GM12878 (cell line): ENCODE measurements around the gene CAMK4. TPM values are rescaled to one million over a fixed set of nuclear protein-coding genes. Genes with fewer than 3 reads are reported as not detected.
A peak's percentile ranks its signal among the peaks of the same experiment; 100 is the strongest.

Source experiments
- ATF3 ChIP-seq: IDR thresholded peaks from 2 replicates; pipeline ENCODE4 v1.6.1; 2011; ENCODE audit warnings: low read depth, mild to moderate bottlenecking, low read length, moderate library complexity, borderline replicate concordance; ENCODE audit errors: extremely low read depth
- CTCF ChIP-seq, 3 experiments: IDR thresholded peaks in 2 of 3; conservative IDR thresholded peaks in 1 of 3; 2 replicates each; pipeline ENCODE4 v1.5.1; 2011; ENCODE audit warnings: low read depth in 3 of 3, low read length in 3 of 3, mild to moderate bottlenecking in 3 of 3, control low read depth in 2 of 3, moderate library complexity in 2 of 3, inconsistent platforms in 1 of 3, mixed read lengths in 1 of 3; ENCODE audit not compliant: control insufficient read depth in 2 of 3, insufficient read depth in 1 of 3; ENCODE audit errors: extremely low read depth in 1 of 3
- CUX1 ChIP-seq: IDR thresholded peaks from 2 replicates; pipeline ENCODE4 v1.6.1; 2012; ENCODE audit warnings: improper control_type of control experiment, low read depth, low read length; ENCODE audit not compliant: insufficient replicate concordance
- HSF1 ChIP-seq: fragments of 150-350 bp; IDR thresholded peaks from 2 replicates; pipeline ENCODE4 v1.6.1; 2014; ENCODE audit warnings: mild to moderate bottlenecking, low read depth, low read length
- MEF2A ChIP-seq: IDR thresholded peaks from 2 replicates; pipeline ENCODE4 v1.6.1; 2011; ENCODE audit warnings: low read depth, mild to moderate bottlenecking, low read length, moderate library complexity; ENCODE audit not compliant: insufficient read depth
- MYB ChIP-seq: fragments of 150-350 bp; IDR thresholded peaks from 2 replicates; pipeline ENCODE4 v1.6.1; 2014; ENCODE audit warnings: mild to moderate bottlenecking, low read depth, low read length, borderline replicate concordance
- NFXL1 ChIP-seq: fragments of 450-650 bp; IDR thresholded peaks from 2 replicates; pipeline ENCODE4 v1.6.1; 2017; ENCODE audit warnings: antibody characterized with exemption, mild to moderate bottlenecking, borderline replicate concordance
- NR2F1 ChIP-seq: fragments of 450-650 bp; conservative IDR thresholded peaks from 2 replicates; pipeline ENCODE4 v1.6.1; 2017; ENCODE audit warnings: mild to moderate bottlenecking
- PRDM15 ChIP-seq: fragments of 450-650 bp; formaldehyde crosslinking; IDR thresholded peaks from 2 replicates; pipeline ENCODE4 v1.4.0; 2020; ENCODE audit warnings: mild to moderate bottlenecking, moderate library complexity
- ZBTB11 ChIP-seq: fragments of 450-650 bp; formaldehyde crosslinking; IDR thresholded peaks from 2 replicates; pipeline ENCODE4 v1.5.0; 2022; ENCODE audit warnings: mild to moderate bottlenecking, missing genetic modification characterization
- ZZZ3 ChIP-seq: IDR thresholded peaks from 2 replicates; pipeline ENCODE4 v1.6.1; 2011; ENCODE audit warnings: low read depth; ENCODE audit not compliant: control insufficient read depth, insufficient read length
- polyA plus RNA-seq, 11 experiments: library from polyadenylated mRNA; depleted of rRNA in 4 of 11; unstranded in 6 of 11; stranded (reverse) in 5 of 11; fragments of >200 nt; fragmentation: Nextera tagmentation in 4 of 11; fragmentation: Illumina TruSeq in 1 of 11; extraction: Ambion mirVana in 4 of 11; extraction: Trizol in 1 of 11; gene quantifications; 1 replicate in 1 of 11; 2 replicates in 10 of 11; pipeline versions ENCODE4 v1.2.1 to v1.2.3, GENCODE V29; 2011 to 2016; ENCODE audit warnings: inconsistent platforms in 2 of 11, missing spikeins in 2 of 11, low read depth in 1 of 11
- total RNA-seq, 4 experiments: library from RNA; depleted of rRNA in 3 of 4; stranded (reverse); fragments of >200 nt in 3 of 4; fragmentation: Illumina TruSeq in 1 of 4; extraction: Trizol in 1 of 4; gene quantifications; 2 replicates each; pipeline versions ENCODE4 v1.2.1 to v1.2.3, GENCODE V29; 2013 to 2021

Gene CAMK4
- total and polyA plus RNA-seq, 10 of the 15 experiments (the other 5 are each of a cell fraction or from before 2014, with no cell fraction given), result 13.3 to 51.9 (median 35.3) TPM

- no peak for TF ChIP-seq CUX1
- no peak for TF ChIP-seq ATF3
- no peak for TF ChIP-seq HSF1
- no peak for TF ChIP-seq PRDM15 (CRISPR knock-in tag)
- TF ChIP-seq MEF2A, result no peak
- no peak for TF ChIP-seq NFXL1
- no peak for TF ChIP-seq CTCF (IDR thresholded peaks at IDR 0.05 in 2 of 3, conservative IDR thresholded peaks at IDR 0.05 in 1 of 3; ENCODE audit: control insufficient read depth in 2 of 3, extremely low read depth in 1 of 3, insufficient read depth in 1 of 3, low read depth in 3 of 3, low read length in 3 of 3)
- no peak for TF ChIP-seq ZZZ3
- 0 out of 2 replicates have a peak, but pooled peaks have one; percentile 28 for TF ChIP-seq NR2F1
- TF ChIP-seq ZBTB11 (CRISPR knock-in tag), result no peak
- no peak for TF ChIP-seq MYB
Measured at GRCh38 chr5:111517853-111518501, 293.8 kb downstream of the CAMK4 start (continued).
